Thymus (tissue), 11 donors: ENCODE data around the gene NFE2L1. TPM values are rescaled to one million over a fixed set of nuclear protein-coding genes. Genes with fewer than 3 reads are reported as not detected.

Source experiments
- DNase-seq, 9 donors: peaks; one replicate each; pipeline ENCODE4 v3.0.0-alpha.2; 2013; ENCODE audit warnings: low spot score in 9 of 9, low read depth in 6 of 9, missing footprints in 1 of 9
- H3K27ac ChIP-seq, 2 donors: one replicate each; pipeline ENCODE4 v1.5.1; 2013; ENCODE audit warnings: control low read depth in 1 of 2, low read depth in 1 of 2, low read length in 1 of 2, mild to moderate bottlenecking in 1 of 2, moderate library complexity in 1 of 2
- H3K27me3 ChIP-seq, 2 donors: one replicate each; pipeline ENCODE4 v1.5.1; 2013; ENCODE audit warnings: low read length in 1 of 2; ENCODE audit not compliant: control insufficient read depth in 2 of 2, insufficient read depth in 1 of 2
- H3K36me3 ChIP-seq, 2 donors: one replicate each; pipeline ENCODE4 v1.5.1; 2013; ENCODE audit warnings: low read length in 1 of 2, mild to moderate bottlenecking in 1 of 2, moderate library complexity in 1 of 2; ENCODE audit not compliant: control insufficient read depth in 2 of 2, insufficient read depth in 2 of 2
- H3K4me1 ChIP-seq, 2 donors: one replicate each; pipeline ENCODE4 v1.5.1; 2013; ENCODE audit warnings: low read length in 2 of 2; ENCODE audit not compliant: control insufficient read depth in 2 of 2, insufficient read depth in 2 of 2
- H3K4me3 ChIP-seq, 2 donors: one replicate each; pipeline ENCODE4 v1.5.1; 2013; ENCODE audit warnings: low read length in 2 of 2, control low read depth in 1 of 2, mild to moderate bottlenecking in 1 of 2
- H3K9me3 ChIP-seq, 2 donors: one replicate each; pipeline ENCODE4 v1.5.1; 2013; ENCODE audit warnings: low read length in 1 of 2, mild to moderate bottlenecking in 1 of 2; ENCODE audit not compliant: control insufficient read depth in 2 of 2, insufficient read depth in 1 of 2
- whole genome bisulfite sequencing: extraction: QIAGEN DNeasy Blood & Tissue Kit; methylation state at CpG from one replicate; pipeline ENCODE4 v1.1.7; 2013; 5-methylcytosine and 5-hydroxymethylcytosine counted together
- polyA plus RNA-seq: library from polyadenylated mRNA; stranded (reverse); fragments of 200-250 nt; gene quantifications from one replicate; pipeline ENCODE4 v1.2.3, GENCODE V29; 2013
- total RNA-seq: library from RNA; stranded (reverse); fragments of 120-200 nt; gene quantifications from one replicate; pipeline ENCODE4 v1.2.4, GENCODE V29; 2013
- donor health status: healthy.

NFE2L1 gene
- total and polyA plus RNA-seq, 2 donors = 14.6 to 88.1 TPM

DNA sequence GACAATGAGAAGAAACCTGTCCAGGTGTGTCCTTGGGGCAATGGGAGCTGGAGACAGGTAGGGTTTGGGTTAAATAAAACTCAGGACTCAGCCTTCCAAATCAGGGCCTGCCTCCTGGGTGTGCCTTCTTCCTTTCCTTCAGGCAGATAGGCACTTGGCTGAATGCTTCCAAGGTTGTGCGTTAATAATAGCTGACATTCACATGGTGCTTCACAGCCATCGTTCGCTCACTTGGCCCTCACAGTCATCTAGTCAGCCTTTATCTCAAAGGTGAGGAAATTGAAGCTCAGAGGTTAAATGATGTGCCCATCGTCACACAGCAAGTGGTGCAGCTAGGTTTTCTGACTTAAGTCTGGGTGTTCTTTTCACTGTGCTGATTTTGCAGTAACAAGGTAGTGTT is 9.5 kb downstream of the NFE2L1 start:
- no peak for DNase-seq

GRCh38 chr17:48058393-48059124 is 10.4 kb downstream of the NFE2L1 start:
- no peak for DNase-seq
- Histone ChIP-seq H3K4me1 (peaks cover 0 to 3% of the 10 kb centered on the region in 2 donors), H3K27me3 (no peaks in the 10 kb centered on the region), H3K27ac (no peak overlapping the region), H3K36me3 (peaks cover 81 to 87% of the 10 kb centered on the region in 2 donors), H3K4me3 (no peak overlapping the region), H3K9me3 (no peaks in the 10 kb centered on the region)
- 96% methylated on average over 11 of the region's 11 CpGs for WGBS

More for the DNA sequence above, 9.5 kb downstream of the NFE2L1 start:
- Histone ChIP-seq H3K9me3 (no peaks in the 10 kb centered on the region), H3K4me1 (peaks cover 6 to 12% of the 10 kb centered on the region in 2 donors), H3K36me3 (peaks cover 84 to 90% of the 10 kb centered on the region in 2 donors), H3K4me3 (no peak overlapping the region), H3K27me3 (no peaks in the 10 kb centered on the region), H3K27ac (no peak overlapping the region)
- 98% methylated on average over 4 of the region's 4 CpGs for WGBS

GRCh38 chr17:48059125-48059668 is 11.0 kb downstream of the NFE2L1 start:
- DNase-seq = no peak
- Histone ChIP-seq H3K27me3 (no peaks in the 10 kb centered on the region), H3K27ac (no peak overlapping the region), H3K4me3 (no peak overlapping the region), H3K9me3 (no peaks in the 10 kb centered on the region), H3K4me1 (no peaks in the 10 kb centered on the region), H3K36me3 (peaks cover 79 to 82% of the 10 kb centered on the region in 2 donors)
- WGBS = 98% methylated on average over 32 of the region's 32 CpGs

- WGBS = 96% methylated on average over 7 of the region's 7 CpGs
- DNase-seq = no peak
- Histone ChIP-seq H3K4me1 (no peaks in the 10 kb centered on the region), H3K27ac (no peak overlapping the region), H3K36me3 (peaks cover 79 to 88% of the 10 kb centered on the region in 2 donors), H3K9me3 (no peaks in the 10 kb centered on the region), H3K27me3 (no peaks in the 10 kb centered on the region), H3K4me3 (no peak overlapping the region)
Measured at GRCh38 chr17:48060249-48060648, 12.1 kb downstream of the NFE2L1 start.

DNA sequence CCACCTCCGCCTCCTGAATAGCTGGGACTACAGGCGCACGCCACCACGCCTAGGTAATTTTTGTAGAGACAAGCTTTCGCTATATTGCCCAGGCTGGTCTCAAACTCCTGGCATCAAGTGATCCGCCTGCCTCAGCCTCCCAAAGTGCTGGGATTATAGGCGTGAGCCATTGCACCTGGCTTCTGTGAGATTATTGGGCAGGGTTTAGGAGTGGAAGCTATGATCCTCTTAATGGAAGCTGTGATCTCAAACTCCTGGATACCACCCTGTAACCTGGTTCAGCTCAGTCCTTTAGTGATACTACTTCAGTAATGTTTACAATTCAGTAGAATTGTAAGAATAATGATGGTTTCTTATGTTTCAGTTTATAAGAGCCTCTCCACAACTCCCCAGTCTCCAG is 14.1 kb downstream of the NFE2L1 start:
- no peak overlapping the region for H3K4me3 ChIP-seq
- no peaks in the 10 kb centered on the region for H3K9me3 ChIP-seq
- no peaks in the 10 kb centered on the region for H3K27me3 ChIP-seq
- no peak overlapping the region for H3K27ac ChIP-seq
- peaks cover 69 to 80% of the 10 kb centered on the region in 2 donors for H3K36me3 ChIP-seq
- 97% methylated on average over 7 of the region's 7 CpGs for WGBS
- DNase-seq = no peak
- H3K4me1 ChIP-seq = no peaks in the 10 kb centered on the region

DNA sequence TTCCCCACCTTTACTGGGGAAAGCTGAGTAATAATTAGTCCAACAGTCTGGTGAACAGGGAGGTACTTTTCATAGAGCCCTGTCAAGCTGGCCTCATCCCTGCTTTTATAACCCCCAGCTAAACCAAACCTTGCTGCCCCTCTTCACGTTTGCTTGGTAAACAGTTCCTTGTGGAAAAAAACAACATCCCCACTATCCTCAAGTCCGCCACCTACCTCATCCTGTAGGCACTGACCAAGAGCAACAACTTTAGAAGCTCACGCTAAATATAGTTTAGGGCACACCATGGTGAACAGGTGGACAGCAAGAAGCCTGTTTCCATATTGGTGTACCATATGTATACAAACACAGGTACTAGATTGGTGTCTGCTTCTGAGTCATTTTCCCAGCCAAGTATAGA is 16.5 kb downstream of the NFE2L1 start:
- H3K4me1 ChIP-seq = no peaks in the 10 kb centered on the region
- H3K27ac ChIP-seq = no peak overlapping the region
- H3K9me3 ChIP-seq = no peaks in the 10 kb centered on the region
- WGBS = 94% methylated on average over 3 of the region's 3 CpGs
- peaks cover 51 to 69% of the 10 kb centered on the region in 2 donors for H3K36me3 ChIP-seq
- no peak for DNase-seq
- H3K4me3 ChIP-seq = no peak overlapping the region
- no peaks in the 10 kb centered on the region for H3K27me3 ChIP-seq

- H3K27me3 ChIP-seq = no peaks in the 10 kb centered on the region
- DNase-seq = no peak
- no peaks in the 10 kb centered on the region for H3K4me1 ChIP-seq
- H3K36me3 ChIP-seq = peaks cover 51 to 73% of the 10 kb centered on the region in 2 donors
- 94% methylated on average over 1 of the region's 1 CpG for WGBS
- H3K27ac ChIP-seq = no peak overlapping the region
- no peak overlapping the region for H3K4me3 ChIP-seq
- H3K9me3 ChIP-seq = no peaks in the 10 kb centered on the region
Measured at GRCh38 chr17:48066192-48066591, 18.0 kb downstream of the NFE2L1 start.

DNA sequence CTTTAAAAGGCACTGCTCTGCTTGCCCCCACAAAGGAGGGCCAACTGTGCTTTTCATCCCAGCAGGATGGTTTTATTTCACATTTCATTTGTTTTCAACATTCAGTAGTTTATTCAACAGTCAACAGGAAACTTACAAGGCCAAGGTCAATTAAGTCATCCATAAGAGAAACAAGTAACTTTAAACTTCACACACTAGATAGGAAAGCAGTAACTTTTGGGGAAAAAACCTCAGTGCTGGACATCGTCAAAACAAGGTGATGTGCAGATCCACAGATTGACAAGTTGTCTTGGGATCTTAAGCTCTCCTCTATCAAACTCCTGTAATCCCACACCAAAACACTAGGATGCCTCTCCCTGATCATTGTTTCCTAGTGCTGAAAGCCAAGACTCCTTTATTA is 18.5 kb downstream of the NFE2L1 start:
- Histone ChIP-seq H3K4me1 (no peaks in the 10 kb centered on the region), H3K27me3 (no peaks in the 10 kb centered on the region), H3K36me3 (peaks cover 52 to 73% of the 10 kb centered on the region in 2 donors), H3K4me3 (no peak overlapping the region), H3K27ac (no peak overlapping the region), H3K9me3 (no peaks in the 10 kb centered on the region)
- WGBS = 95% methylated on average over 1 of the region's 1 CpG
- no peak for DNase-seq

- no peaks in the 10 kb centered on the region for H3K4me1 ChIP-seq
- peaks cover 51 to 72% of the 10 kb centered on the region in 2 donors for H3K36me3 ChIP-seq
- no peaks in the 10 kb centered on the region for H3K27me3 ChIP-seq
- WGBS = 100% methylated on average over 3 of the region's 3 CpGs
- H3K9me3 ChIP-seq = no peaks in the 10 kb centered on the region
- H3K4me3 ChIP-seq = no peak overlapping the region
- no peak for DNase-seq
- H3K27ac ChIP-seq = no peak overlapping the region
Measured at GRCh38 chr17:48067245-48067644, 19.1 kb downstream of the NFE2L1 start.
